H1 (cell line): ENCODE measurements around the gene CSH1. TPM values are rescaled to one million over a fixed set of nuclear protein-coding genes. Genes with fewer than 3 reads are reported as not detected.

ENCODE experiments used
- CTCF ChIA-PET: fragments of 300-600 bp; sonication (Branson Sonifier 250); formaldehyde crosslinking; loops from one replicate; lab custom pipeline; 2021; ENCODE audit not compliant: partially characterized antibody; lab: Charles Lee
- POLR2A ChIA-PET: fragments of 300-600 bp; sonication (Branson Sonifier 250); formaldehyde crosslinking; loops from one replicate; lab custom pipeline; 2021; ENCODE audit warnings: inconsistent platforms; ENCODE audit not compliant: partially characterized antibody; lab: Charles Lee
- DNase-seq, 2 experiments: peaks; one replicate each; pipeline versions ENCODE4 v3.0.0 to v3.0.0-alpha.2; 2010 to 2022; ENCODE audit warnings: low spot score in 2 of 2, low read depth in 1 of 2, mixed read lengths in 1 of 2
- FAIRE-seq: peaks from 2 replicates; lab custom pipeline; 2011; peaks lifted over from hg19 to GRCh38; lab: Jason Lieb, UNC
- H2AFZ ChIP-seq: 2 replicates; pipeline ENCODE4 v1.8.1; 2012; ENCODE audit warnings: low read length, inconsistent platforms
- H2AK5ac ChIP-seq: 2 replicates; pipeline ENCODE4 v1.6.1; 2013; ENCODE audit warnings: low read depth, low read length
- H2BK120ac ChIP-seq: replicated peaks from 2 replicates; pipeline ENCODE3; 2013; ENCODE audit warnings: low read depth, low read length, inconsistent platforms
- H2BK12ac ChIP-seq: 2 replicates; pipeline ENCODE4 v1.6.1; 2013; ENCODE audit warnings: low read depth, low read length
- H2BK15ac ChIP-seq: 2 replicates; pipeline ENCODE4 v1.6.1; 2013; ENCODE audit warnings: low read length
- H2BK20ac ChIP-seq: 2 replicates; pipeline ENCODE4 v1.6.1; 2013; ENCODE audit warnings: low read length
- H2BK5ac ChIP-seq: 2 replicates; pipeline ENCODE4 v1.6.1; 2013; ENCODE audit warnings: low read depth, low read length
- H3K14ac ChIP-seq: 2 replicates; pipeline ENCODE4 v1.6.1; 2013; ENCODE audit warnings: inconsistent platforms; ENCODE audit not compliant: insufficient read length
- H3K18ac ChIP-seq: 2 replicates; pipeline ENCODE4 v1.6.1; 2013; ENCODE audit warnings: low read length; ENCODE audit errors: extremely low read depth
- H3K23ac ChIP-seq: 2 replicates; pipeline ENCODE4 v1.6.1; 2013; ENCODE audit warnings: inconsistent platforms; ENCODE audit not compliant: insufficient read length
- H3K23me2 ChIP-seq: 2 replicates; pipeline ENCODE4 v1.6.1; 2013; ENCODE audit warnings: low read depth, low read length
- H3K27ac ChIP-seq: 2 replicates; pipeline ENCODE4 v1.6.1; 2011; ENCODE audit warnings: low read depth, low read length, inconsistent platforms
- H3K27me3 ChIP-seq, 4 experiments: replicated peaks in 1 of 4; 1 replicate in 1 of 4; 2 replicates in 3 of 4; pipeline versions ENCODE4 v1.6.1 to v1.8.1; 2011 to 2013; ENCODE audit warnings: low read length in 3 of 4, mild to moderate bottlenecking in 3 of 4, inconsistent platforms in 2 of 4, mixed read lengths in 2 of 4, moderate library complexity in 1 of 4; ENCODE audit not compliant: control insufficient read depth in 3 of 4, insufficient read depth in 3 of 4; ENCODE audit errors: extremely low read depth in 1 of 4
- H3K36me3 ChIP-seq, 4 experiments: 2 replicates each; pipeline versions ENCODE4 v1.6.1 to v1.8.1; 2011 to 2013; ENCODE audit warnings: mild to moderate bottlenecking in 4 of 4, low read length in 3 of 4, moderate library complexity in 2 of 4, control low read depth in 1 of 4, inconsistent platforms in 1 of 4; ENCODE audit not compliant: insufficient read depth in 4 of 4, control insufficient read depth in 2 of 4
- H3K4ac ChIP-seq: replicated peaks from 2 replicates; pipeline ENCODE3; 2013; ENCODE audit warnings: low read length, low read depth, mixed read lengths, inconsistent platforms; ENCODE audit not compliant: insufficient read length
- H3K4me1 ChIP-seq, 4 experiments: replicated peaks in 1 of 4; 1 replicate in 1 of 4; 2 replicates in 3 of 4; pipeline versions ENCODE4 v1.6.1 to v1.8.1; 2011 to 2013; ENCODE audit warnings: low read length in 3 of 4, inconsistent platforms in 2 of 4, mixed read lengths in 1 of 4; ENCODE audit not compliant: insufficient read depth in 4 of 4, control insufficient read depth in 3 of 4
- H3K4me2 ChIP-seq, 2 experiments: 2 replicates each; pipeline versions ENCODE4 v1.6.1 to v1.8.1; 2011 to 2013; ENCODE audit warnings: low read depth in 2 of 2, low read length in 2 of 2, control low read depth in 1 of 2, inconsistent platforms in 1 of 2, mild to moderate bottlenecking in 1 of 2; ENCODE audit not compliant: insufficient read depth in 1 of 2
- H3K4me3 ChIP-seq, 4 experiments: fragments of 200-600, 300-600 bp in 1 of 4; sonication (generic), shearing (Covaris generic), sonication (Bioruptor Twin) in 1 of 4; 2 replicates each; pipeline versions ENCODE4 v1.5.1 to v1.8.1; 2011 to 2016; ENCODE audit warnings: low read length in 4 of 4, low read depth in 3 of 4, control low read depth in 2 of 4, inconsistent platforms in 2 of 4, mild to moderate bottlenecking in 2 of 4, mixed read lengths in 1 of 4, moderate library complexity in 1 of 4; ENCODE audit not compliant: insufficient read depth in 2 of 4; ENCODE audit errors: extremely low read depth in 1 of 4
- H3K56ac ChIP-seq: replicated peaks from 2 replicates; pipeline ENCODE3; 2013; ENCODE audit warnings: low read depth, mild to moderate bottlenecking, mixed read lengths, low read length, inconsistent platforms; ENCODE audit not compliant: insufficient read length
- H3K79me1 ChIP-seq: 2 replicates; pipeline ENCODE4 v1.6.1; 2013; ENCODE audit warnings: low read depth, low read length, control low read depth
- H3K79me2 ChIP-seq, 2 experiments: 2 replicates each; pipeline versions ENCODE4 v1.6.1 to v1.8.1; 2012 to 2013; ENCODE audit warnings: low read length in 2 of 2, mild to moderate bottlenecking in 2 of 2, inconsistent platforms in 1 of 2; ENCODE audit not compliant: insufficient read depth in 2 of 2, control insufficient read depth in 1 of 2
- H3K9ac ChIP-seq, 4 experiments: replicated peaks in 1 of 4; 1 replicate in 1 of 4; 2 replicates in 3 of 4; pipeline versions ENCODE4 v1.6.1 to v1.8.1; 2011 to 2013; ENCODE audit warnings: low read depth in 3 of 4, low read length in 3 of 4, control low read depth in 2 of 4, mild to moderate bottlenecking in 2 of 4, moderate library complexity in 2 of 4, inconsistent platforms in 1 of 4; ENCODE audit errors: extremely low read depth in 1 of 4
- H3K9me3 ChIP-seq, 2 experiments: 2 replicates each; pipeline versions ENCODE4 v1.6.1 to v1.8.1; 2012 to 2013; ENCODE audit warnings: mild to moderate bottlenecking in 2 of 2, moderate library complexity in 2 of 2, control low read depth in 1 of 2, inconsistent platforms in 1 of 2, low read depth in 1 of 2, low read length in 1 of 2, mixed read lengths in 1 of 2; ENCODE audit not compliant: insufficient read depth in 2 of 2
- H4K20me1 ChIP-seq, 2 experiments: replicated peaks in 1 of 2; 2 replicates each; pipeline versions ENCODE3 to v1.8.1; 2011 to 2013; ENCODE audit warnings: inconsistent platforms in 2 of 2, low read length in 2 of 2, mild to moderate bottlenecking in 1 of 2; ENCODE audit not compliant: insufficient read depth in 2 of 2, control insufficient read depth in 1 of 2
- H4K5ac ChIP-seq: 2 replicates; pipeline ENCODE4 v1.6.1; 2013; ENCODE audit warnings: low read length, low read depth, mixed read lengths, inconsistent platforms; ENCODE audit not compliant: insufficient read length
- H4K8ac ChIP-seq: 2 replicates; pipeline ENCODE4 v1.8.0; 2013; ENCODE audit warnings: mild to moderate bottlenecking, moderate library complexity, low read length, inconsistent platforms; ENCODE audit not compliant: insufficient read depth; ENCODE audit errors: extremely low read depth
- H4K91ac ChIP-seq: replicated peaks from 2 replicates; pipeline ENCODE3; 2013; ENCODE audit warnings: low read length, mixed read lengths, inconsistent platforms; ENCODE audit not compliant: insufficient read length
- BCL11A ChIP-seq, 2 experiments: IDR thresholded peaks; one replicate each; pipeline ENCODE4 v1.6.1; 2011; ENCODE audit warnings: low read depth in 2 of 2, low read length in 2 of 2, mild to moderate bottlenecking in 2 of 2
- CHD2 ChIP-seq: IDR thresholded peaks from 2 replicates; pipeline ENCODE4 v1.6.1; 2012; ENCODE audit warnings: low read length, improper control_type of control experiment
- FOSL1 ChIP-seq: IDR thresholded peaks from 2 replicates; pipeline ENCODE4 v1.6.1; 2011; ENCODE audit warnings: mild to moderate bottlenecking, low read depth, low read length, moderate library complexity; ENCODE audit not compliant: insufficient read depth
- KDM1A ChIP-seq: fragments of 200-600, 300-600 bp; sonication (generic); IDR thresholded peaks from 2 replicates; pipeline ENCODE4 v1.7.1; 2016; ENCODE audit warnings: mild to moderate bottlenecking, low read length, borderline replicate concordance
- KDM5A ChIP-seq: fragments of 200-600 bp; IDR thresholded peaks from 2 replicates; pipeline ENCODE4 v1.7.1; 2012; ENCODE audit warnings: mild to moderate bottlenecking, low read length, inconsistent platforms, mixed read lengths
- MAFK ChIP-seq: IDR thresholded peaks from 2 replicates; pipeline ENCODE4 v1.6.1; 2012; ENCODE audit warnings: low read depth, mild to moderate bottlenecking, improper control_type of control experiment, low read length
- SIN3A ChIP-seq, 2 experiments: IDR thresholded peaks in 1 of 2; conservative IDR thresholded peaks in 1 of 2; 2 replicates each; pipeline ENCODE4 v1.6.1; 2011 to 2012; ENCODE audit warnings: low read length in 2 of 2, improper control_type of control experiment in 1 of 2, low read depth in 1 of 2, mild to moderate bottlenecking in 1 of 2
- TAF1 ChIP-seq: IDR thresholded peaks from 2 replicates; pipeline ENCODE4 v1.6.1; 2011; ENCODE audit warnings: mild to moderate bottlenecking, low read depth, low read length
- WGBS, 2 experiments: shearing (Covaris generic) in 1 of 2; methylation state at CpG; one replicate each; pipeline versions ENCODE4 v1.1.6 to v1.1.7; 2013 to 2015; ENCODE audit warnings: low lambda C conversion rate in 2 of 2, mixed read lengths in 2 of 2, inconsistent platforms in 1 of 2, low coverage in 1 of 2, missing lambda C conversion rate in 1 of 2; ENCODE audit not compliant: insufficient replicate concordance in 2 of 2, insufficient coverage in 1 of 2, insufficient read length in 1 of 2; ENCODE audit errors: extremely low coverage in 1 of 2, missing lambda C conversion rate in 1 of 2; 5-methylcytosine and 5-hydroxymethylcytosine counted together
- polyA plus RNA-seq, 7 experiments: library from polyadenylated mRNA; depleted of rRNA in 3 of 7; stranded (reverse) in 5 of 7; unstranded in 2 of 7; fragments of >200 nt in 5 of 7; fragments of 200-250 nt in 2 of 7; gene quantifications; 1 replicate in 5 of 7; 2 replicates in 1 of 7; 4 replicates in 1 of 7; pipeline versions ENCODE4 v1.2.1 to v1.2.3, GENCODE V29; 2011 to 2013; ENCODE audit warnings: missing spikeins in 2 of 7, mixed read lengths in 2 of 7
- total RNA-seq: library from RNA; stranded (reverse); fragmentation: NEBNext Ultra II Directional; extraction: Animal tissue kit (Norgen Biotek cat#: 25700); gene quantifications from 2 replicates; pipeline ENCODE4 v1.2.1, GENCODE V29; 2021
- TF ChIP-seq, protein P1 (sequence below), 3 experiments: IDR thresholded peaks; 1 replicate in 2 of 3; 2 replicates in 1 of 3; pipeline versions ENCODE4 v1.5.1 to v1.6.1; 2011; ENCODE audit warnings: low read length in 3 of 3, mild to moderate bottlenecking in 3 of 3, inconsistent platforms in 2 of 3, low read depth in 1 of 3, moderate library complexity in 1 of 3; ENCODE audit not compliant: insufficient read depth in 1 of 3; ENCODE audit errors: control extremely low read depth in 1 of 3

CSH1 gene
- total and polyA plus RNA-seq, 2 of the 8 experiments (the other 6 are each of a cell fraction or from before 2014, with no cell fraction given), result 0.12 TPM; not detected in 1

DNA sequence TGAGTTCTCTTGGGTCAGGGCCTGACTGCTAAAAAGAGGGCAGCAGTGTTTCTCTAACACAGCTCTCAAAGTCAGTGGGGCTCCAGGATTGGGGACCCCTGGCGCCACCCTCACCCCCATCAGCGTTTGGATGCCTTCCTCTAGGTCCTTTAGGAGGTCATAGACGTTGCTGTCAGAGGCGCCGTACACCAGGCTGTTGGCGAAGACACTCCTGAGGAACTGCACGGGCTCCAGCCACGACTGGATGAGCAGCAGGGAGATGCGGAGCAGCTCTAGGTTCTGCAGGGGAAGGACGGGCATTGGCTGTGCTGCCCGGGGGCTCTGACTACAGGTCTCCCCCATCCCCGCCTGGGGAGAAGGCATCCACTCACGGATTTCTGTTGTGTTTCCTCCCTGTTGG, 21.3 kb upstream of the CSH1 start:
- Histone ChIP-seq H4K20me1 (no peaks in the 10 kb centered on the region), H3K36me3 (no peaks in the 10 kb centered on the region), H3K4me2 (peak overlapping the region; percentile 42 to 58; a peak in 2 of 4 replicates), H3K14ac (no peak overlapping the region), H4K91ac (no peak overlapping the region), H3K56ac (no peak overlapping the region), H4K5ac (no peak overlapping the region), H2BK12ac (peak overlapping the region; percentile 75; the same call in 1 of the 2 replicates), H2AK5ac (no peak overlapping the region), H3K79me1 (no peaks in the 10 kb centered on the region), H4K8ac (no peak overlapping the region; the same call in 1 of the 2 replicates), H2BK20ac (no peak overlapping the region), H3K9me3 (no peaks in the 10 kb centered on the region), H3K23ac (no peak overlapping the region), H3K79me2 (no peaks in the 10 kb centered on the region), H3K27ac (no peak overlapping the region), H2BK15ac (no peak overlapping the region), H3K4me3 (peak overlapping the region in 1 of 4 experiments; percentile 39; a peak in 1 of 8 replicates), H3K4me1 (peaks cover 0 to 5% (median under 1%) of the 10 kb centered on the region in 4 experiments; a peak in 3 of 7 replicates), H3K4ac (no peak overlapping the region), H2BK5ac (no peak overlapping the region), H2BK120ac (no peak overlapping the region), H3K18ac (no peak overlapping the region; the same call in 1 of the 2 replicates), H3K9ac (no peak overlapping the region), H2AFZ (peak overlapping the region; percentile 89; the same call in 1 of the 2 replicates), H3K23me2 (no peaks in the 10 kb centered on the region; the same call in 1 of the 2 replicates), H3K27me3 (no peaks in the 10 kb centered on the region)
- 77% methylated on average over 13 of the region's 13 CpGs; no CpG with 5 or more reads in 1 of the 2 experiments for WGBS, 2 experiments
- CTCF ChIA-PET, result interaction anchor here (0.6 to 11.2 kb wide), 32 partner anchors 10 to 370 kb away, joined by 3 to 270 read pairs (median 12); partner anchors contain the start of genes CD79B, GH2 and ICAM2
- DNase-seq (no peak), FAIRE-seq (no peak)
- POLR2A ChIA-PET, result interaction anchor here (0.8 to 1.6 kb wide), 7 partner anchors 9 to 108 kb away, joined by 3 to 6 read pairs (median 3); no protein-coding TSS in a partner anchor
- TF ChIP-seq KDM1A (no peak), SIN3A (conservative IDR thresholded peaks at IDR 0.05 in 1 of 2, IDR thresholded peaks at IDR 0.05 in 1 of 2; ENCODE audit: low read depth in 1 of 2, low read length in 2 of 2) (no peak), MAFK (no peak), BCL11A (IDR thresholded peaks at IDR 0.05; ENCODE audit: low read depth in 2 of 2, low read length in 2 of 2) (no peak), FOSL1 (no peak), KDM5A (no peak), TAF1 (no peak), CHD2 (no peak)
- TF ChIP-seq, protein P1, sequence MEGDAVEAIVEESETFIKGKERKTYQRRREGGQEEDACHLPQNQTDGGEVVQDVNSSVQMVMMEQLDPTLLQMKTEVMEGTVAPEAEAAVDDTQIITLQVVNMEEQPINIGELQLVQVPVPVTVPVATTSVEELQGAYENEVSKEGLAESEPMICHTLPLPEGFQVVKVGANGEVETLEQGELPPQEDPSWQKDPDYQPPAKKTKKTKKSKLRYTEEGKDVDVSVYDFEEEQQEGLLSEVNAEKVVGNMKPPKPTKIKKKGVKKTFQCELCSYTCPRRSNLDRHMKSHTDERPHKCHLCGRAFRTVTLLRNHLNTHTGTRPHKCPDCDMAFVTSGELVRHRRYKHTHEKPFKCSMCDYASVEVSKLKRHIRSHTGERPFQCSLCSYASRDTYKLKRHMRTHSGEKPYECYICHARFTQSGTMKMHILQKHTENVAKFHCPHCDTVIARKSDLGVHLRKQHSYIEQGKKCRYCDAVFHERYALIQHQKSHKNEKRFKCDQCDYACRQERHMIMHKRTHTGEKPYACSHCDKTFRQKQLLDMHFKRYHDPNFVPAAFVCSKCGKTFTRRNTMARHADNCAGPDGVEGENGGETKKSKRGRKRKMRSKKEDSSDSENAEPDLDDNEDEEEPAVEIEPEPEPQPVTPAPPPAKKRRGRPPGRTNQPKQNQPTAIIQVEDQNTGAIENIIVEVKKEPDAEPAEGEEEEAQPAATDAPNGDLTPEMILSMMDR (IDR thresholded peaks at IDR 0.05; ENCODE audit: control extremely low read depth in 1 of 3, insufficient read depth in 1 of 3, low read depth in 1 of 3, low read length in 3 of 3), result no peak
